GM18951 (cell line): ENCODE results near the gene SHC2.

Experiments used
- POLR2A ChIP-seq: IDR thresholded peaks from 4 replicates; pipeline ENCODE4 v1.6.1; 2011; ENCODE audit warnings: mild to moderate bottlenecking; ENCODE audit not compliant: insufficient read length, insufficient read depth; ENCODE audit errors: extremely low read depth
- in situ Hi-C: fragments of 300-500 bp; cut with MboI; formaldehyde crosslinking; loops from one replicate; pipeline ENCODE4 v1.12.0; 2022; ENCODE audit warnings: low sequenced_read_pairs, mixed read lengths, inconsistent platforms; ENCODE audit not compliant: unreplicated experiment

Gene SHC2

GRCh38 chr19:470701-471100, 9.9 kb upstream of the SHC2 start:
- TF ChIP-seq POLR2A: no peak
- in situ Hi-C loops: no loop called here

- in situ Hi-C loops: no loop called here
- TF ChIP-seq POLR2A: no peak
These were observed 9.0 kb upstream of the SHC2 start for GRCh38 chr19:469833-470232.

DNA sequence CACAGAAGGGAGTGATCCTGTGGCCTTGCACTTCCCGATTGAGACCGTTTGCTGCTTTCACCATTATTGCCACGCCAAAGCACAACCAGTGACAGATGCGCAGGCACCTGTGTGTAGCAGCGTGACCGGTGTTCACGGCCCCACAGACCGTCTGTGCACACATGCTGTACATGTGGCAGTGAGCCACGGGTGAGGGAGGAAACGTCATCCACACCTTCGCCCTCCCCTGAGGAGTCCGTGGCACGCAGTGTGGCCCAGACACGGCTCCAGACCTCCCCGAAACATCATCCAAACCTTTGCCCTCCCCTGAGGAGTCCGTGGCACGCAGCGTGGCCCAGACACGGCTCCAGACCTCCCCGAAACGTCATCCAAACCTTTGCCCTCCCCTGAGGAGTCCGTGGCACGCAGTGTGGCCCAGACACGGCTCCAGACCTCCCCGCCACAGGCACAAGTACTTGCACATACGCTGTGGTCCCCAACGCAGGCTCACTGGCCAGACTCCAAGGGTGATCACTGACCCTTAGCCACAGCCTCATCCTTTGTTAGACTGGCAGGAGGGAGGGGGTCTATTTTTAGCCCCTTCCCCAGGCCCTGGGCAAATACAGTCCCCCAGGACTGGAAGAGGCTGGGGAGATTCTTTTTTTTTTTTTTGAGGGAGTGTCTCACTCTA, 7.9 kb upstream of the SHC2 start:
- in situ Hi-C loops: no loop called here
- TF ChIP-seq POLR2A: no peak

DNA sequence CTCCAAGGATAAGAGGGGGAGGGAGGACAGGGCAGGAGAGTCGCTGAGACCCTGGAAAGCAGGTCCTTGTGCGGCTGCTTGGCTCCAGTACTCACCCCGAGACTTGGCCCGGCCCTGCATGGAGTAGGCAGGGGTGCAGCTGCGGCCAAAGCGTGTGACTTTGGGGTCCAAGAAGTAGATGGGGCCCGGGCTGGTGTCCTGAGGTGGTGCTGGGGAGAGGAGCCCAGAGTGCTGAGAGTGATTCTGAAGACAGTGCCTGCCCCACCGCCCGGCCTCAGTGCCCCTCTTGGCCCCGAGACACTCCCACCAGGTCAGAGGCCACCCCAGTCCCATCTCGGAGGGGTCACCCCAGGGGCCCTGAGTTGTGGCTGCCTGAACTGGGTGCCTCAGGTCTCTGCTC, 6.7 kb upstream of the SHC2 start:
- TF ChIP-seq POLR2A: no peak
- in situ Hi-C loops: no loop called here

DNA sequence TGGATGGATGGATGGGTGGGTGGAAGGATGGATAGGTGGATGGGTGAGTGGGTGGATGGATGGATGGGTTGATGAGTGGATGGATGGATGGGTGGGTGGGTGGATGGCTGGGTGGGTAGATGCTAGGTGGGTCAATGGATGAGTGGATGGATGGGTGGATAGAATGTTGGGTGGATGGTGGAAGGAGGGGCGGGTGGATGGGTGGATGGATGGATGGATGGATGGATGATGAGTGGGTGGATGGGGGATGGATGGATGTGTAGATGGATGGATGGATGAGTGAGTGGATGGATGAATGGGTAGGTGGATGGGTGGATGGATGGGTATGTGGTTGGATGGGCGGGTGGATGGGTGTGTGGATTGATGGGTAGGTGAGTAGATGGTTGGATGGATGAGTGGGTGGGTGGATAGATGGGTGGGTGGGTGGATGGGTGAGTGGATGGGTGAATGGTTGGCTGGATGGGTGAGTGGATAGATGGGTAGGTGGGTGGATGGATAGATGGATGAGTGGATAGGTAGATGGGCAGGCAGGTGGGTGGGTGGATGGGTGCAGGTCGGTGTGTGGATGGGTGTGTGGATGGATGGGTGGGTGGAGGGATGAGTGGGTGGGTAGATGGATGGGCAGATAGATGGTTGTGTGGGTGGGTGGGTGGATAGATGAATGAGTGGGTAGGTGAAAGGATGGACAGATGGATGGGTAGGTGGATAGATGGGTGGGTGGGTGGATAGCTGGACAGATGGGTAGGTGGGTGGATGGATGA, 4.4 kb upstream of the SHC2 start:
- in situ Hi-C loops: no loop called here

GRCh38 chr19:464208-464545, 3.3 kb upstream of the SHC2 start:
- in situ Hi-C loops: no loop called here
- no peak for TF ChIP-seq POLR2A

More for the DNA sequence above, 4.4 kb upstream of the SHC2 start:
- TF ChIP-seq POLR2A: no peak

DNA sequence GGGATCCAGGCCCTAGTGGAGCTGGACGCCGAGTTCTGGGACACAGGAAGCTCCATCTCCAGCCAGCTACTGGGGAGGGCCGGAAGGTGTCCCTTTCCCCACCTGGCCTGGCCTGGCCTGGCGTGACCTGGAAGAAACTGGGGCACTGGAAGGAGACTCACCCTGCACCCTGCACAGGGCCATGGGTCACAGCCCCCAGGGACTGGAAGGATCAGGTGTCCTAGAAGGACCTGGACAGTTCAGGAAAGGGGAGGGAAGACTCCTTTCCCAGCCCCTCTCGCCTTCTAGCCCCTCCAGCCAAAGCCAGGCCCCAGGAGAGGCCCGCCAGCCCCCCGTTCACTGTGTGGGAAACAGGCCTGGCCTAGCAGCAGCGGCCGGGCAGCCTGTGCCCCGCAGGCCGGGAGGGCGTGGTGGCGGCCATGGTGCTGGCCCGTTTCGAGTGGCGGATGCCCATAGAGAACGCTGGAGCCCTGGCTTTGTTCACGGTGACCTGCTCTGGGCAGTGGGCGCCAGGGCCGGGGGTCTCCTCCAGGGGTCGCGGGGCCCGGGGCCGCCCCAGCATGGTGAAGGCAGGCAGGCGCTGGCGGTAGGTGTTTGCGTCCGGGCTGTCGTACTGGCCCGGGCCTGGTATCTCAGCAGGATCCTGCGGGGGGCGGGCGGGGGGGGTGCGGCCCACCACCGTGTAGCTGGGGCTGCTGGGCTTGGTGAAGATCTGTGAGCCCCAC, 2.8 kb upstream of the SHC2 start:
- in situ Hi-C loops: no loop called here
- TF ChIP-seq POLR2A: no peak

DNA sequence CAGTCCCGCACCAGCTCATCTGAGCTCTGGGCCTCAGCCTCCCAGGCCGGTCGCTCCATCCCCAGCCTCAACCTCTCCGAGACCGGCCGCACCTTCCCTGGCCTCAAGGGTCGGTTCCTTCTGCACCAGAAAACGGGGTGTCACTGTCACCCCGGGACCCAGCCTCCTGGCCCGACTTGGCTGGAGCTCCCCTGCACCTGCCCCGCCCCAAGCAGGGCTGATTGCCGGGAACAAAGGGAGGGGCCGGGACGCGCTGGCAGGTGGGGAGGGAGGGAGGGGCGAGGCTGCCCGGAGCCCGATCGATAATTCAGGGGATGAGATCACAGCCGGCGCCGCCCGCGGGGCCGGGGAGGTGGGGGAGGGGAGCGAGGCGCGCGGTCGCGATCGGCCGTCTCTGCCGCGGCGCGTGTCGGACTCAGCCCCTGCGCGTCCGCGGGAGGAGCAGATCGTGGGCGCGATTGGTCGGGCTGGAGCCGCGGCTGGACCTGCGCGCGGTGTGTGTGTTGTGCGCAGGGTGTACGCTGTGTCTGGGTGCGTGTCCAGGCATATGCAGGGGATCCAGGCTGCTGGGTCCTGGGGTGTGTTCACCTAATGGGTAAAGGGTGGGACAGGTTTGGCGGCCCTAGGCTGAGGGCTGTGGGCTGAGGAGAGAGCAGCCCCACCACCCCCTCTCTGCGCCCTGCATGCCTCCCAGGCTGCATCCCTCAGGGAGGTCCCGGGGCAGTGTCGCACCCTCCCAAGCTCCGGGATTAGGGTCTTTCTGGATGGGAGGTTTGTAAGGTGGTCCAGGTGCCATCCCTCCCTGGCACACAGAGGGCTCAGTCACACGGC, 1.1 kb upstream of the SHC2 start:
- TF ChIP-seq POLR2A: no peak
- in situ Hi-C loops: no loop called here

DNA sequence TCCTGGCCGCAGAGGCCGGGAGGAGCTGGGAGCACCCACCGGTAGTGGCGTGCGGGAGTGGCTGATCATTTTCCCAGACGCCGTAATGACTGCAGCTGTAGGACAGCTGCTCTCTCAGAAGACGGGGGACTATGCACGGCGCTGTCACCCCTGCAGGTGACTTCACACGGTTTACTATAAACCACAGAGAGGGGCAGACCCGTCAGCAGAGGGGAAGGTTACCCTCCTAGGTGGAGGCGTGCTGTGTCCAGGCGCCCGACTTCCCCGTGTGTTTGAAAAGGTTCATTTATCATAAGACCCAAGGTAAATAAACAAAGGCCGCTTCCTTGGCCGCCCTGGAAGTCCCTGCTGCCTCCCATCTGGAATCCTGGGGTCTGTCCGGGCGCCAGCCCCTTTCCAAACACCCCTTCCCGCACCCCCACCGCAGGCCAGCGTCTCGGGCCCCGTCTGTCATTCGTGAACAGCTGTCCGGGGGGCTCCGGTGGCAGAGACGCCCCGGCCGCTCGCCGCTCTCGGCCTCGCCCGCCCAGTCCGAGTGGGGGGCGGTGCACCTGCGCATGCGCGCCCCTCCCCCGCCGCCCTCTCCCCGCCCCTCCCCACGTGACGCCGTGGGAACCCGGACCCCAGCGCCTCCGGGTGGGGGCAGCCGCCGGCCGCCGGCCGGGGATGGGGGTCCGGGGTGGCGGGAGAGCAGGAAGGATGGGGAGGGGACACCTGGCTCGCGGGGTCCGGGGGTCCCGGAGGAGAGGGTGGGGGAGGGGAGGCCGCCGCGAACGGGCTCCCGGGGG, 915 bp downstream of the SHC2 start:
- TF ChIP-seq POLR2A: no peak
- in situ Hi-C loops: no loop called here

DNA sequence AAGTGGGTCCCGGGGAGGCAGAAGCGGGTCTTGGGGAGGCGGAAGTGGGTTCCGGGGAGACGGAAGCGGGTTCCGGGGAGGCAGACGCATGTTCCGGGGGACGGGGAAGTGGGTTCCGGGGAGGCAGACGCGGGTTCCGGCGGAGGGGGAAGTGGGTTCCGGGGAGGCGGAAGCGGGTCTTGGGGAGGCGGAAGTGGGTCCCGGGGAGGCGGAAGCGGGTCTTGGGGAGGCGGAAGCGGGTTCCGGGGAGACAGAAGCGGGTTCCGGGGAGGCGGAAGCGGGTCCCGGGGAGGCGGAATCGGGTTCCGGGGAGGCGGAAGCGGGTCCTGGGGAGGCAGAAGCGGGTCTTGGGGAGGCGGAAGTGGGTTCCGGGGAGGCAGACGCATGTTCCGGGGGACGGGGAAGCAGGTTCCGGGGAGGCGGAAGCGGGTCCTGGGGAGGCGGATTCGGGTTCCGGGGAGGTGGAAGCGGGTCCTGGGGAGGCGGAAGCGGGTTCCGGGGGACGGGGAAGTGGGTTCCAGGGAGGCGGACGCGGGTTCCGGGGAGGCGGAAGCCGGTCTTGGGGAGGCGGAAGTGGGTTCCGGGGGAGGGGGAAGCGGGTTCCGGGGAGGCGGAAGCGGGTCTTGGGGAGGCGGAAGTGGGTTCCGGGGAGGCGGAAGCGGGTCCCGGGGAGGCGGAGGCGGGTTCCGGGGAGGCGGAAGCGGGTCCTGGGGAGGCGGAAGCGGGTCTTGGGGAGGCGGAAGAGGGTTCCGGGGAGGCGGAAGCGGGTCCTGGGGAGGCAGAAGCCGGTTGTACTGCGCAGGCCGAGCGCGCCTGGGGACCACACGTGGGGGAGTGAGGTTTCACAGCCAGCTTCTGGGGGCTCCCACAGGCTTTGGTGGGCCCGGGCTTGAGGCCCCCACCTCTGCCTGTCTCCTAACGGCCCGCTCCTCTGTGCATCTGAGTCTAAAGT, 2.5 kb downstream of the SHC2 start:
- in situ Hi-C loops: no loop called here
- no peak for TF ChIP-seq POLR2A

GRCh38 chr19:457636-458035, 3.2 kb downstream of the SHC2 start:
- no peak for TF ChIP-seq POLR2A
- in situ Hi-C loops: no loop called here
